ENCODE results near the gene MAPT.
"Not testable (repeated sequence)": the region's sequence is repeated elsewhere in the genome, so short reads cannot be mapped to it uniquely, and the experiment has no call there.

The MAPT gene

DNA sequence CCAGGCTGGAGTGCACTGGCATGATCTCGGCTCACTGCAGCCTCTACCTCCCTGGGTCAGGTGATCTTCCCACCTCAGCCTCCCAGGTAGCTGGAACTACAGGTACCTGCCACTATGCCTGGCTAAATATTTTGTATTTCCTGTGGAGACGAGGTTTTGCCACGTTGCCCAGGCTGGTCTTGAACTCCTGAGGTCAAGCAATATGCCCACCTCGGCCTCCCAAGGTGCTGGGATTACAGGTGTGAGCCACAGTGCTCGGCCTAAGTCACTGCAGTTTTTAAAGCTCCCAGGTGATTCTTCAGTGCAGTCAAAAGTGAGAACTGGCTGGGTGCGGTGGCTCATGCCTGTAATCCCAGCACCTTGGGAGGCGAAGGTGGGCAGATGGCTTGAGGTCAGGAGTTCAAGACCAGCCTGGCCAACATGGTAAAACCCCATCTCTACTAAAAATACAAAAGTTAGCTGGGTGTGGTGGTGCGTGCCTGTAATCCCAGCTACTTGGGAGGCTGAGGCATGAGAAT is 125.1 kb downstream of the MAPT start:
- not testable (repeated sequence) for H3K27me3 ChIP-seq (ENCODE audit: control insufficient read depth, insufficient read depth, low read length); H3K36me3 ChIP-seq (ENCODE audit: control insufficient read depth, insufficient read depth, low read length); H3K9ac ChIP-seq (ENCODE audit: low read length); H3K4me3 ChIP-seq (ENCODE audit: low read length); H3K9me3 ChIP-seq (ENCODE audit: control insufficient read depth, low read length); H3K4me1 ChIP-seq (ENCODE audit: control insufficient read depth, insufficient read depth, low read length)

DNA sequence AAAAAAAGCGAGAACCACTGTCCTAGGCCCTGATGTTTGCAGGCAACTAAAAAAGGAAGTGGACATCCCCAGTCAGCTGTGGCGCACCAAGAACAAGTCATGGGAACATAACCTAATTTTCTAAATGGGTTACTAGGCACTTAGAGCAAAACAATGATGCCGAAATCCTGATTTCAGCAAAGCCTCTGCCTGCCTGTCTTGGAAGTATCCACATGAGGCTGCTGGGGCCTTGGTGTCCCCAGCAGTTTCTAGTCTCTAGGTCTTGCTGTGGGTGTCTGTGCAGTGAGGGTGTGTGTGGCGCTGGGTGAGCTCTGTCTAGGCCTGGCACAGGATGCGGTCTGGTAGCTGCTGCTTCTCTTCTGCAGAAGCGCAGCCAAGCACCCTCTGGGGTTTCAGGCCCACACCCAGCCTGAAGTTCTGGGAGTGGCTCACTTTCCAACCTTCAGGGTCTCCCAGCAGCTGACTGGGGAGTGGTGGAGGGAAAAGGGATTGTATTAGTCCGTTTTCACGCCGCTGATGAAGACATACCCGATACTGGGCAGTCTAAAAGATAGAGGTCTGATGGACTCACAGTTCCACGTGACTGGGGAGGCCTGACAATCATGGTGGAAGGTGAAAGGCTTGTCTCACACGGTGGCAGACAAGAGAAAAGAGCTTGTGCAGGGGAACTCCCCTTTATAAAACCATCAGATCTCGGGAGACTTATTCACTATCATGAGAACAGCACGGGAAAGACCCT is 125.8 kb downstream of the MAPT start:
- Histone ChIP-seq H3K4me3 (ENCODE audit: low read length) (no peak overlapping the region), H3K9ac (ENCODE audit: low read length) (no peak overlapping the region), H3K27me3 (ENCODE audit: control insufficient read depth, insufficient read depth, low read length) (no peaks in the 10 kb centered on the region), H3K9me3 (ENCODE audit: control insufficient read depth, low read length) (no peaks in the 10 kb centered on the region), H3K4me1 (ENCODE audit: control insufficient read depth, insufficient read depth, low read length) (no peaks in the 10 kb centered on the region), H3K36me3 (ENCODE audit: control insufficient read depth, insufficient read depth, low read length) (no peaks in the 10 kb centered on the region)

- H3K36me3 ChIP-seq (ENCODE audit: control insufficient read depth, insufficient read depth, low read length), result no peaks in the 10 kb centered on the region
- H3K9me3 ChIP-seq (ENCODE audit: control insufficient read depth, low read length), result no peaks in the 10 kb centered on the region
- no peak overlapping the region for H3K9ac ChIP-seq (ENCODE audit: low read length)
Measured at GRCh38 chr17:46020998-46021397, 126.6 kb downstream of the MAPT start.

DNA sequence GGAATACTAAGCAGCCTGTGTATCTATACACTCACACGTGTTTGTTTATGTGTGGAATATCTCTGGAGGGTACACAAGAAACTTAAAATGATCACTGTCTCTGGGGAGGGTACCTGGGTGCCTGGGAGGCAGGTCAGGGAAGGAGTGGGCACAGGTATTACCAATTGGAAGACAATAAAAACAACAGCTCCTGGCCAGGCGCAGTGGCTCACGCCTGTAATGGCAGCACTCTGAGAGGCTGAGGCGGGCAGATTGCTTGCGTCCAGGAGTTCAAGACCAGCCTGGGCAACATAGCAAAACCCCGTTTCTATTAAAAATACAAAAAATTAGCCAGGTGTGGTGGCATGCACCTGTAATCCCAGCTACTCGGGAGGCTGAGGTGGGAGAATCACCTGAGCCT is 129.0 kb downstream of the MAPT start:
- H3K36me3 ChIP-seq (ENCODE audit: control insufficient read depth, insufficient read depth, low read length); H3K9me3 ChIP-seq (ENCODE audit: control insufficient read depth, low read length); H3K9ac ChIP-seq (ENCODE audit: low read length); H3K4me3 ChIP-seq (ENCODE audit: low read length); H3K27me3 ChIP-seq (ENCODE audit: control insufficient read depth, insufficient read depth, low read length); H3K4me1 ChIP-seq (ENCODE audit: control insufficient read depth, insufficient read depth, low read length): not testable (repeated sequence)

More at GRCh38 chr17:46020998-46021397, 126.6 kb downstream of the MAPT start:
- Histone ChIP-seq H3K4me1 (ENCODE audit: control insufficient read depth, insufficient read depth, low read length) (no peaks in the 10 kb centered on the region), H3K4me3 (ENCODE audit: low read length) (no peak overlapping the region), H3K27me3 (ENCODE audit: control insufficient read depth, insufficient read depth, low read length) (no peaks in the 10 kb centered on the region)

GRCh38 chr17:46023783-46024388 is 129.5 kb downstream of the MAPT start:
- Histone ChIP-seq H3K27me3 (ENCODE audit: control insufficient read depth, insufficient read depth, low read length) (no peaks in the 10 kb centered on the region), H3K4me3 (ENCODE audit: low read length) (no peak overlapping the region), H3K9me3 (ENCODE audit: control insufficient read depth, low read length) (no peaks in the 10 kb centered on the region), H3K4me1 (ENCODE audit: control insufficient read depth, insufficient read depth, low read length) (no peaks in the 10 kb centered on the region), H3K36me3 (ENCODE audit: control insufficient read depth, insufficient read depth, low read length) (no peaks in the 10 kb centered on the region), H3K9ac (ENCODE audit: low read length) (no peak overlapping the region)

GRCh38 chr17:46024590-46024989 is 130.2 kb downstream of the MAPT start:
- Histone ChIP-seq H3K36me3 (ENCODE audit: control insufficient read depth, insufficient read depth, low read length) (no peaks in the 10 kb centered on the region), H3K9ac (ENCODE audit: low read length) (no peak overlapping the region), H3K4me1 (ENCODE audit: control insufficient read depth, insufficient read depth, low read length) (no peaks in the 10 kb centered on the region), H3K9me3 (ENCODE audit: control insufficient read depth, low read length) (no peaks in the 10 kb centered on the region), H3K4me3 (ENCODE audit: low read length) (no peak overlapping the region), H3K27me3 (ENCODE audit: control insufficient read depth, insufficient read depth, low read length) (no peaks in the 10 kb centered on the region)

- Histone ChIP-seq H3K36me3 (ENCODE audit: control insufficient read depth, insufficient read depth, low read length) (no peaks in the 10 kb centered on the region), H3K9me3 (ENCODE audit: control insufficient read depth, low read length) (no peaks in the 10 kb centered on the region), H3K4me3 (ENCODE audit: low read length) (no peak overlapping the region), H3K4me1 (ENCODE audit: control insufficient read depth, insufficient read depth, low read length) (no peaks in the 10 kb centered on the region), H3K27me3 (ENCODE audit: control insufficient read depth, insufficient read depth, low read length) (no peaks in the 10 kb centered on the region), H3K9ac (ENCODE audit: low read length) (no peak overlapping the region)
Measured at GRCh38 chr17:46025060-46025459, 130.7 kb downstream of the MAPT start.

DNA sequence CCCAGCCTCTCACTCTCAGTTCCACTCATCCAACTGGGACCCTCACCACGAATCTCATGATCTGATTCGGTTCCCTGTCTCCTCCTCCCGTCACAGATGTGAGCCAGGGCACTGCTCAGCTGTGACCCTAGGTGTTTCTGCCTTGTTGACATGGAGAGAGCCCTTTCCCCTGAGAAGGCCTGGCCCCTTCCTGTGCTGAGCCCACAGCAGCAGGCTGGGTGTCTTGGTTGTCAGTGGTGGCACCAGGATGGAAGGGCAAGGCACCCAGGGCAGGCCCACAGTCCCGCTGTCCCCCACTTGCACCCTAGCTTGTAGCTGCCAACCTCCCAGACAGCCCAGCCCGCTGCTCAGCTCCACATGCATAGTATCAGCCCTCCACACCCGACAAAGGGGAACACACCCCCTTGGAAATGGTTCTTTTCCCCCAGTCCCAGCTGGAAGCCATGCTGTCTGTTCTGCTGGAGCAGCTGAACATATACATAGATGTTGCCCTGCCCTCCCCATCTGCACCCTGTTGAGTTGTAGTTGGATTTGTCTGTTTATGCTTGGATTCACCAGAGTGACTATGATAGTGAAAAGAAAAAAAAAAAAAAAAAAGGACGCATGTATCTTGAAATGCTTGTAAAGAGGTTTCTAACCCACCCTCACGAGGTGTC is 131.3 kb downstream of the MAPT start:
- H3K9ac ChIP-seq (ENCODE audit: low read length), result no peak overlapping the region
- H3K36me3 ChIP-seq (ENCODE audit: control insufficient read depth, insufficient read depth, low read length), result no peaks in the 10 kb centered on the region
- no peak overlapping the region for H3K4me3 ChIP-seq (ENCODE audit: low read length)
- H3K4me1 ChIP-seq (ENCODE audit: control insufficient read depth, insufficient read depth, low read length), result no peaks in the 10 kb centered on the region
- H3K27me3 ChIP-seq (ENCODE audit: control insufficient read depth, insufficient read depth, low read length), result no peaks in the 10 kb centered on the region
- no peaks in the 10 kb centered on the region for H3K9me3 ChIP-seq (ENCODE audit: control insufficient read depth, low read length)

GRCh38 chr17:46026166-46027047 is 132.1 kb downstream of the MAPT start:
- Histone ChIP-seq H3K4me1 (ENCODE audit: control insufficient read depth, insufficient read depth, low read length) (no peaks in the 10 kb centered on the region), H3K9ac (ENCODE audit: low read length) (no peak overlapping the region), H3K27me3 (ENCODE audit: control insufficient read depth, insufficient read depth, low read length) (no peaks in the 10 kb centered on the region), H3K36me3 (ENCODE audit: control insufficient read depth, insufficient read depth, low read length) (no peaks in the 10 kb centered on the region), H3K9me3 (ENCODE audit: control insufficient read depth, low read length) (no peaks in the 10 kb centered on the region), H3K4me3 (ENCODE audit: low read length) (no peak overlapping the region)

GRCh38 chr17:46027048-46027975 is 133.0 kb downstream of the MAPT start:
- Histone ChIP-seq H3K9me3 (ENCODE audit: control insufficient read depth, low read length) (no peaks in the 10 kb centered on the region), H3K4me1 (ENCODE audit: control insufficient read depth, insufficient read depth, low read length) (no peaks in the 10 kb centered on the region), H3K27me3 (ENCODE audit: control insufficient read depth, insufficient read depth, low read length) (no peaks in the 10 kb centered on the region), H3K9ac (ENCODE audit: low read length) (no peak overlapping the region), H3K4me3 (ENCODE audit: low read length) (no peak overlapping the region), H3K36me3 (ENCODE audit: control insufficient read depth, insufficient read depth, low read length) (peaks cover 4% of the 10 kb centered on the region)

DNA sequence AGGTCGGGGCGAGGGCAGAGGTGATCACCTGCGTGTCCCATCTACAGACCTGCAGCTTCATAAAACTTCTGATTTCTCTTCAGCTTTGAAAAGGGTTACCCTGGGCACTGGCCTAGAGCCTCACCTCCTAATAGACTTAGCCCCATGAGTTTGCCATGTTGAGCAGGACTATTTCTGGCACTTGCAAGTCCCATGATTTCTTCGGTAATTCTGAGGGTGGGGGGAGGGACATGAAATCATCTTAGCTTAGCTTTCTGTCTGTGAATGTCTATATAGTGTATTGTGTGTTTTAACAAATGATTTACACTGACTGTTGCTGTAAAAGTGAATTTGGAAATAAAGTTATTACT is 133.6 kb downstream of the MAPT start:
- H3K4me1 ChIP-seq (ENCODE audit: control insufficient read depth, insufficient read depth, low read length), result no peaks in the 10 kb centered on the region
- H3K9me3 ChIP-seq (ENCODE audit: control insufficient read depth, low read length), result no peaks in the 10 kb centered on the region
- H3K9ac ChIP-seq (ENCODE audit: low read length), result no peak overlapping the region
- H3K4me3 ChIP-seq (ENCODE audit: low read length), result no peak overlapping the region
- H3K27me3 ChIP-seq (ENCODE audit: control insufficient read depth, insufficient read depth, low read length), result no peaks in the 10 kb centered on the region
- H3K36me3 ChIP-seq (ENCODE audit: control insufficient read depth, insufficient read depth, low read length), result peaks cover 8% of the 10 kb centered on the region
